GM21526 (cell line): ENCODE measurements around the gene PRKCA.

ENCODE experiments used
- ATAC-seq: cut with Tn5 transposase; IDR thresholded peaks from one replicate; pipeline ENCODE4 v1.9.1; 2021; ENCODE audit warnings: moderate library complexity; ENCODE audit not compliant: unreplicated experiment, low FRiP score

The PRKCA gene

DNA sequence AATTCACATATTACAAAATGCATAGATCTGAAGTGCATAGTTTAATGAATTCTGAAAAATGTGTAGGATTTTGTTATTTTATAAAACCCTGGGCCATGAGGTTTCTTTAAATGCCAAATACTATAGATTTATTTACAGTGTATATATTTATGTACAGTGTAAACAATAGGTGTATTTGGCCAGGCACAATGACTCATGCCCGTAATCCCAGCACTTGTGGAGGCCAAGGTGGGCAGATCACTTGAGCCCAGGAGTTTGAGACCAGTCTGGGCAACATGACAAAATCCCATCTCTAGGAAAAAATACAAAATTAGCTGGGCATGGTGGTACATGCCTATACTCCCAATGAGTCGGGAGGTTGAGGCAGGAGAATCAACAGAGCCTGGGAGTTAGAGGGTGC lies 249.4 kb downstream of the PRKCA start:
- ATAC-seq = no peak

DNA sequence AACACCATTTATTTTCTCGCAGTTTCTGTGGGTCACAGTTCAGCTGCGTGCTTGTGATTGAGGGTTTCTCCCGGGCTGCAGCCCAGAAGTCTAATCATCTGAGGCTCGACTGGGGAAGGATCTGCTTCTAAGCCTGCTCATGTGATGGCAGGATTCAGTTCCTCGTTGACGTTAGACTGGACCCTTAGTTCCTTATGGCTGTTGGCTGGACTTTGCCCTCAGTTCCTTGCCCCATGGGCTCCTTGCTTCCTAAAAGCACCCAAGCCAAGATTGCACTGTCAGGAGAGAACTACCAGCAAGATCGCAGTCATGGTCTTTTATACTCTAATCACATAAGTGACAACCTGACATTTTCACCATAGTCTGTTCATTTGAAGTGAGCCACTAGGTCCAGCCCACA lies 250.0 kb downstream of the PRKCA start:
- no peak for ATAC-seq

DNA sequence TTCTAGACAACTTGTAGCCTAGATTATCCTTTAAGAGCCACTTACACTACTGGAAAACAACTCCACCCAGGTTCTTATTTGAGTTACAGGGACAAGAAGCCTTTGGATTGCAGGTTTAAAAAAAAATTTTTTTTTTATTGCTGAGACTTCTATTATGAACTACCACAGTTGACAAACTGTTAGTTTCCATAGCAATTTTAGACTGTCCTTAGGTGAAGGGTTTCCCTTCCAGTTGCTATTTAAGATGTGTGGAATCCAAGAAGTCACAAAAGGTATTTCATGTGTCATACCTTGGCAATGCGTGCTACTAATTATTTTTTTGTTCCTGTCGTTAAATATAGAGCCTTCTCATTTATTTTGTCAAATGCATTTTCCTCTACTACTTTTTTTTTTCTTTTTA lies 253.2 kb downstream of the PRKCA start:
- ATAC-seq = no peak

DNA sequence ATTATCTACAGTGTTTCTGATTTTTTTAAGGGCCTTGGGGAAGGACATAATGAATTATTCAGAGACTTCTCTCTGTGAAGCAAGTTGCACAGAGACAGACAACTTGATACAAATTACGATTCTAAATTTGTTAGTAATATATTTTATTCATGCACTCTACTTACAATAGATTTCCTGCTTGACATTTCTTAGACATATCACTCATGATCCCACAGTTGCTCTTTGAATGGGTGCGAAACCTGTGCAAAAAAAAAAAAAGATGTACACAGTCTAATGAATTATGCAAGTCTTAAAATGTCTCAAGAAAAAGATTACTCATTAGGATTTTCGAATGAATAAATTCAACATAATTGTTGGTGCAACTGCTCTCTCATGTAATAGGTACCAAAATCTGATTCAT lies 254.8 kb downstream of the PRKCA start:
- ATAC-seq = no peak

GRCh38 chr17:66557886-66558285 lies 255.5 kb downstream of the PRKCA start:
- ATAC-seq = no peak

- no peak for ATAC-seq
These were observed 258.3 kb downstream of the PRKCA start for GRCh38 chr17:66560691-66561090.

DNA sequence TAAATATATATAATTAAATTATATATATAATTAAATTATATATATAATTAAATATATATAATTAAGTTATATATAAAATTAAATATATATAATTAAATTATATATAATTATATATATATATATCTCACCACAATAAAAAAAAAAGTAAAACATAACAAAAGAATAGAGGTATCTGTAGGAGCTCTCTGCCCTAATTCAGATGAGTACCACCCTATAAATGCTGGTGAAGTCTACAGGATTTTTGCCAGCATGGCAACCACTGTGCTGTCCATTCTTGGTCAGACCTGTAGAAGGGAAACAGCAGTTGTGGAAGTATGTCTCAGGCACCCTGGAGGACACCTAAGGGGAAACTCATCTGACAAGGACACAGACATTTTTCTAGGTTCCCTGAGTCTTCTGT lies 259.7 kb downstream of the PRKCA start:
- ATAC-seq = no peak

- ATAC-seq = no peak
These were observed 262.6 kb downstream of the PRKCA start for GRCh38 chr17:66564992-66565465.

DNA sequence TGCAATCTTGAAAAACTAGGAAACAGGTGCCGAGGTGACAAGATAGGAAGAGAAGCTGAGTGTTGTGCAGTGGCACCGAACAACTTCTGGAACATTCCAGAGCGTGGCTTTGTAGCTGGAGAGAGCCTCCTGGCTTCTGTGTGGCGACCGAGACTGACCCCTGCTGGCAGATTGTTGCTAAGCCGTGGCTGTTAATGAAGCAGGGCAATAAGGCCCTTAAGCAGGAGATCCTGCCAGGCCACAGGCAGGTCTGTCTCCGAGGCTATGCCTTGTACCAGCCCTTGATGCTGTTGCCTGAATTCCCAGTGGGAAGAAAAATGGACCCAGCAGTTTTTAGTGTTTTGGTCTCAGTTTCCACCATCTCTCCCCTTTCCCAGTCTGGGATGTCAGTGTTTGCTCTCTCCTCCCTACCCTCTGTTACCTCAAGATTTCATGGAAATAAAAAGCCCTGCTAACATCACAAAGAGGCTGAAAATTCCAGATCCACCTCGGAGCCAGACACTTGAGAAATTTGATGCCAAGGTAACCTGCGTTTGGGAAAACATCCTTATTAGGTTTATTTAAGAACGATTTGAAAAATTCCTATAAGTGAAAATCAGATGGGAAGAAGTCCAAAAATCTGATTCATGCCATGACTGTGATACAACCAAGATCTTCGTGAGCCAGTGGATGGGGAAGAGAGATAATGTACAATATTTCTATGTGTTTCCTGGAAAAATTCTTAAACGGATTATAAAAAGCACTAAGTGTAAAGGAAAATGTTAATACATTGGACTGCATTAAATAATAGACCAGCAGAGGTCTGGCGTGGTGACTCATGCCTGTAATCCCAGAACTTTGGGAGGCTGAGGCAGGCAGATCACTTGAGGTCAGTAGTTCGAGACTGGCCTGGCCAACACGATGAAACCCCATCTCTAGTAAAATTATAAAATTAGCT lies 265.1 kb downstream of the PRKCA start:
- ATAC-seq = peak; percentile 63

- ATAC-seq = no peak
These were observed 267.2 kb downstream of the PRKCA start for GRCh38 chr17:66569572-66569971.

DNA sequence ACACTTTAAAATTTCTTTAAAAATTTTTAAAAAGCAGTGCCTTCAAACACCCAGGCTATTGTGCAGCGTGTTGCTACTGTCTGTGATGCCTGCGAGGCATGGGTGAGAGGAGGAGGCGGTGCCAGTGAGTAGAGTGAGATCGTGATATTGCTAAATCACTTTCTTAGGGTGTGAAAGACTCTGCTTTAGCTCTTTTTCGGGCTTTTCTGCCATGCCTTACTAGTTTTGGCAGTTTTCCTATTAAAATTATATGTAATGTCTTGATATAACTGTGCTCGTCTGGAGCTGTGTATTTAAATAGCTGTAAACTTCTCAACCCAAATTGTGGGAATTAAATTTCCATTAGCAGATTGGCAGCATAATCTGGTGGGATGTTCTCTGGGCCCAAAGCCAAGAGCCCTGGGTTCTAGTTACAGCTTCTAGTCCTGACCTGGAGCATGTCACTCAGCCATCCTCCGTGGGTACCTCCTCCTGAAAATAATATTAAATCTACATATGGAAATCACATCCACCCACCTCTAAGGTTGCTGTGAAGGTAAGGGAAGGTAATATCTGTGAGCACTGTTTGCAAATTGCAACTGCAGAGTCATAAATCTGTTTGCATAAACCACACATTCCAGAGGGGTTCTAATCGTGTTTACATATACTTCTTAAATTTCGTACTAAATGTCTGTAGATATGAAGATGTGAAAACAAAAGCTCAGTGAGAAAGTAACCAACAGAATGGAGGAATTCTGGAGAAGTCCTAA lies 268.2 kb downstream of the PRKCA start:
- no peak for ATAC-seq

GRCh38 chr17:66571745-66572144 lies 269.3 kb downstream of the PRKCA start:
- ATAC-seq = no peak

DNA sequence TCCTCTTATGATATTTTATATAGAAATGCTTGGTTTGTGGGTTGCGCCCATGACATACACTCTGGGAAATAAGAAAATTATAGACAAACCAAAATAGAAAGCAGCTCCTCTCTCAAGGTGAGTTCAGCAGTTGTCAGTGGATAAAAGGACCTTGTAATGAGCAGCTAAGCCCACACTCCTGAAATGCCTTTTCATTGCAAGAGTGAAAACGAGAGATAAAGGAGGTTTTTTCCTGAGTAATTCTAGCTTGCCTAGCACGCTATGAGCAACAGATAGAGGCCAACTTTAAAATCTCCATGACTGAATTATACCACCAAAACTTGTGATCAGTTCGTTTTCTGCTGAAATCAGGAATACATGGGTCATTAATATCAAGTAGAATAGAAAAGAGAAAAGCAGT lies 270.7 kb downstream of the PRKCA start:
- no peak for ATAC-seq

- ATAC-seq = no peak
These were observed 271.7 kb downstream of the PRKCA start for GRCh38 chr17:66574123-66574522.

DNA sequence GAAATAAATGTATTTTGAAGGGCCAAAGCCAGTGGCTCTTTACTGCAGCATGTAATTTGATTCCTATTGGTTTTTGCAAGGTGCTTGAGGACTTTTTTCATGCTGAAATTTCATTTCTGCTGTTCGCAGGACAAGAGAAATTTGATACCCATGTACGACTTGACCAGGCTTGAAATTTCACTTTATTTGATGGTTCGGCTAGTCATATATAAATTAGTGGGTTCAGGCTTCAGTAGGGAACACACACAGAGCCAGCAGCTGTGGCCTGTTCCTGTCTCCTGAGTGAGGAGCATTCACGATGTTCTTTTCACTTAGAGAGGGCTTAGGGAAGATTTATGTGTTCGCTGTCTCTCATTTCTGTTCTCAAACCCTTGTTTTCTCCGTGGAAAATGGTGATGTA lies 274.1 kb downstream of the PRKCA start:
- ATAC-seq = no peak

DNA sequence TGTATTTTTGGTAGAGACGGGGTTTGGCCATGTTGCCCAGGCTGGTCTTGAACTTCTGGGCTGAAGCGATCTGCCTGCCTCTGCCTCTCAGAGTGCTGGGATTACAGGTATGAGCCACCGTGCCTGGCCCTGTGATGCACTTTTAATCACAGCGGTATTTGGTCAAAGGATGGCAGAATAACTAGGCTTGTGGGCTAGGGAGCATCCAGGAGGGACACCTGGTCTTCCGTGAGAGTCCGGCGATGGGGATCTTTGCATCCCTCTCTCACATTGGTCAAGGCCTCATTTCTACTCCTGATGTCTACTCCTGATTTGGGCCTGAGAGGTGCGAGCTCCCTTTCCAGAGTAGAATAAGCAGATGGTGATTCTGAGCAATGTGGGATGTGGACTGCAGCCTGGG lies 274.6 kb downstream of the PRKCA start:
- ATAC-seq = no peak

GRCh38 chr17:66578781-66579489 lies 276.5 kb downstream of the PRKCA start:
- ATAC-seq = no peak

DNA sequence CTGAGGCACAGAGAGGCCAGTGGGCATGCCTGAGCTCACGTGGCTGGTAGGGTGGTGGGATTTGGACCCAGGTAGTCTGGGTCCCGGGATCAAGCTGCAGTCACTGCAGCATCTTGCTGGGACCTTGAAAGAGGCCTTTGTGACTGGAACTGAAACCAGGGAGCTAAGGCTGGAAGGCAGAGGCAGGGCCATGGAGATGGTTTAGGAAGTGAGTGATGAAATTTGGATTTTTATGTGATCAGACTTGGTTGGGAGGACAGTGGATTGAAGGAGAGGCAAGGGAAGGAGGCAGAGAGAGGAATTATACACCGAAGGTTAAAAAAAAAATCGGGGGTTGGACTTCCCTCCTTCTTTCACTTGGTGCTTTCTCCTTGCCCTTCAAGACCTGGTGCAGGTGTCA lies 277.1 kb downstream of the PRKCA start:
- ATAC-seq = no peak

DNA sequence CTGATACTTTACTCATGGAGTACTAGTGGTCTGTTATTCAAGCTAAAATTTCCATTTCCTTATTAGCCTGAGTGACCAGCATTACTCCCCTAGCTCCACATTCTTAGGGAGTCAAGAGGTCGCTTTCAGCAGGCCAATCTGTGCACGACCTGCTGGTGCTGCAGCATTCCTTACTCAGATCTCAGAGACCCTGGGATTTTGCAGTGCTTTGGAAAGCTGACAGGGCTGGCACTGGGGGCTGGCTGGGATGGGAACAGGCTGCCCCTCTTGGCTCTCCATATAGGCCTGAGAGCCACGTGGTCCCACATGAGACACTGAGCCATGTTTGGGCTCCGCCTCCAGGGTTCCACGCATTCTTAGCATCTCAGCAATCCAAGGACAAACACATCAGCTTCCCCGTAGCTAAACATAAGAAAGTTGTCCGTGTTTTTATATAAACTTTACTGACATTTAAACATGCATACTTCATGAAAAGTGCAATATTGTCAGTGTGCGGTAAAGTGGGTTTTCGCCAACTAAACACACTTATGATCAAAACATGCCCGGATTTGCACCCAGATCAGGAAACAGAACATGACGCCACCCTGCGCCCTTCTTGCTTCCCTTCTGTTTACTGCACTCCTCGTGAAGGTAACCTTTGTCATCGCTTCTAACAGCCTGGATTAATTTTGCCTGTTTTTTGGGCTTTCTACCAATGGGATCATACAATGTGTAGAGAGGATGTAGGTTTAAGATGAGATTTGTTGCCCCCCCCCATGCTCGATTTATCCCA lies 278.0 kb downstream of the PRKCA start:
- ATAC-seq = no peak

GRCh38 chr17:66580956-66581391 lies 278.6 kb downstream of the PRKCA start:
- no peak for ATAC-seq
